B cell (primary cell): Measurements from ENCODE around the gene SIX5. TPM values are rescaled to one million over a fixed set of nuclear protein-coding genes. Genes with fewer than 3 reads are reported as not detected.
A peak's percentile ranks its signal among the peaks of the same experiment; 100 is the strongest.

Experiments
- ATAC-seq: fragments of 200-7000 bp; cut with Tn5 transposase; one replicate; pipeline ENCODE4 v1.10.0; 2021; ENCODE audit warnings: low read depth, mild to moderate bottlenecking, moderate number of reproducible peaks, moderate library complexity
- CTCF ChIA-PET: fragments of 350-600 bp; sonication (Branson Sonifier 250); formaldehyde crosslinking; loops from one replicate; lab custom pipeline; 2021; ENCODE audit warnings: antibody characterized with exemption, inconsistent platforms; lab: Charles Lee
- POLR2A ChIA-PET: fragments of 350-600 bp; sonication (Branson Sonifier 250); formaldehyde crosslinking; loops from one replicate; lab custom pipeline; 2021; ENCODE audit warnings: antibody characterized with exemption; lab: Charles Lee
- DNase-seq: peaks from one replicate; pipeline ENCODE4 v3.0.0; 2013
- H2AFZ ChIP-seq: 2 replicates; pipeline ENCODE4 v1.6.1; 2012; ENCODE audit warnings: mild to moderate bottlenecking, low read depth, low read length; ENCODE audit not compliant: insufficient read depth, poor library complexity, severe bottlenecking
- H3K27ac ChIP-seq, 2 donors: 1 replicate in 1 of 2; 2 replicates in 1 of 2; pipeline ENCODE4 v1.5.1; 2012 to 2013; ENCODE audit warnings: low read length in 2 of 2, mild to moderate bottlenecking in 2 of 2, moderate library complexity in 1 of 2
- H3K27me3 ChIP-seq, 4 experiments: fragments of 200-600 bp in 1 of 4; sonication (generic) in 1 of 4; replicated peaks in 1 of 4; 1 replicate in 2 of 4; 2 replicates in 2 of 4; pipeline versions ENCODE4 v1.6.1 to v1.7.0; 2013 to 2016; ENCODE audit warnings: low read length in 3 of 4, mild to moderate bottlenecking in 2 of 4, mixed read lengths in 1 of 4, moderate library complexity in 1 of 4; ENCODE audit not compliant: insufficient read depth in 4 of 4, control insufficient read depth in 3 of 4; ENCODE audit errors: control extremely low read depth in 1 of 4
- H3K36me3 ChIP-seq, 2 experiments: replicated peaks in 1 of 2; 1 replicate in 1 of 2; 2 replicates in 1 of 2; pipeline versions ENCODE4 v1.6.1 to v1.7.1; 2013; ENCODE audit warnings: low read length in 1 of 2; ENCODE audit not compliant: insufficient read depth in 2 of 2, control insufficient read depth in 1 of 2; ENCODE audit errors: control extremely low read depth in 1 of 2, extremely low read depth in 1 of 2
- H3K4me1 ChIP-seq, 2 donors: fragments of 200-600 bp in 1 of 2; sonication (generic) in 1 of 2; 1 replicate in 1 of 2; 2 replicates in 1 of 2; pipeline versions ENCODE4 v1.5.1 to v1.6.1; 2013 to 2017; ENCODE audit warnings: low read length in 2 of 2; ENCODE audit not compliant: control insufficient read depth in 2 of 2, insufficient read depth in 2 of 2
- H3K4me2 ChIP-seq: replicated peaks from 2 replicates; pipeline ENCODE3; 2012; ENCODE audit warnings: mild to moderate bottlenecking, low read depth, low read length; ENCODE audit not compliant: poor library complexity, severe bottlenecking
- H3K4me3 ChIP-seq, 5 experiments: fragments of 200-600 bp in 1 of 5; sonication (generic) in 1 of 5; 1 replicate in 3 of 5; 2 replicates in 2 of 5; pipeline versions ENCODE4 v1.5.1 to v1.7.0; 2011 to 2016; ENCODE audit warnings: low read length in 4 of 5, mild to moderate bottlenecking in 4 of 5, low read depth in 2 of 5, control low read depth in 1 of 5, moderate library complexity in 1 of 5; ENCODE audit not compliant: insufficient read depth in 1 of 5; ENCODE audit errors: control extremely low read depth in 1 of 5, extremely low read depth in 1 of 5
- H3K79me2 ChIP-seq: fragments of 200-600 bp; sonication (generic); one replicate; pipeline ENCODE4 v1.6.0; 2016; ENCODE audit warnings: low read length; ENCODE audit not compliant: control insufficient read depth, insufficient read depth
- H3K9ac ChIP-seq: fragments of 200-600 bp; sonication (generic); 2 replicates; pipeline ENCODE4 v1.6.1; 2017; ENCODE audit warnings: mild to moderate bottlenecking, low read length, moderate library complexity
- H3K9me3 ChIP-seq, 3 donors: one replicate each; pipeline versions ENCODE4 v1.6.1 to v1.7.1; 2013; ENCODE audit warnings: low read length in 2 of 3; ENCODE audit not compliant: control insufficient read depth in 2 of 3, insufficient read depth in 1 of 3; ENCODE audit errors: control extremely low read depth in 1 of 3
- H4K20me1 ChIP-seq: 2 replicates; pipeline ENCODE4 v1.6.0; 2012; ENCODE audit warnings: mild to moderate bottlenecking, low read length; ENCODE audit not compliant: insufficient read depth, control insufficient read depth, poor library complexity, severe bottlenecking
- H3K27ac Mint-ChIP-seq: one replicate; pipeline ENCODE4 v1.8.0; 2021; ENCODE audit warnings: mixed read lengths
- H3K27me3 Mint-ChIP-seq: one replicate; pipeline ENCODE4 v1.8.0; 2021; ENCODE audit warnings: mixed read lengths
- H3K4me1 Mint-ChIP-seq: one replicate; pipeline ENCODE4 v1.8.0; 2021; ENCODE audit warnings: mixed read lengths
- H3K4me3 Mint-ChIP-seq: one replicate; pipeline ENCODE4 v1.8.0; 2021; ENCODE audit warnings: mixed read lengths
- H3K9me3 Mint-ChIP-seq: one replicate; pipeline ENCODE4 v1.8.0; 2022; ENCODE audit warnings: mixed read lengths; ENCODE audit not compliant: insufficient read depth
- EZH2 ChIP-seq: IDR thresholded peaks from 2 replicates; pipeline ENCODE4 v1.6.1; 2012; ENCODE audit warnings: borderline replicate concordance, low read depth, mild to moderate bottlenecking, moderate library complexity, low read length; ENCODE audit not compliant: insufficient read depth, poor library complexity, severe bottlenecking
- WGBS: methylation state at CpG from one replicate; pipeline ENCODE4 v1.1.5; 2013; ENCODE audit warnings: missing lambda C conversion rate; ENCODE audit not compliant: insufficient coverage; 5-methylcytosine and 5-hydroxymethylcytosine counted together
- intact Hi-C: fragments of 100-400 bp; cut with micrococcal nuclease; formaldehyde crosslinking; loops from one replicate; pipeline ENCODE4 v1.10.0; 2022
- polyA plus RNA-seq: library from polyadenylated mRNA; depleted of rRNA; stranded (reverse); fragments of >200 nt; gene quantifications from 2 replicates; pipeline ENCODE4 v1.2.3, GENCODE V29; 2012
- total RNA-seq, 2 donors: library from RNA; stranded (reverse); fragments of 120-200 nt in 1 of 2; gene quantifications; 1 replicate in 1 of 2; 2 replicates in 1 of 2; pipeline versions ENCODE4 v1.2.3 to v1.2.4, GENCODE V29; 2013 to 2022
- TF ChIP-seq, protein P1 (sequence below): fragments of 200-600 bp; IDR thresholded peaks from one replicate; pipeline ENCODE4 v1.8.0; 2022; ENCODE audit warnings: antibody characterized with exemption, mild to moderate bottlenecking

Gene SIX5
- total and polyA plus RNA-seq, 2 donors (not counting 1 experiment from before 2014, with no cell fraction given) = 1.4 to 2.1 TPM

- ATAC-seq = no peak
These were observed 25.6 kb upstream of the SIX5 start for GRCh38 chr19:45794627-45795026.

DNA sequence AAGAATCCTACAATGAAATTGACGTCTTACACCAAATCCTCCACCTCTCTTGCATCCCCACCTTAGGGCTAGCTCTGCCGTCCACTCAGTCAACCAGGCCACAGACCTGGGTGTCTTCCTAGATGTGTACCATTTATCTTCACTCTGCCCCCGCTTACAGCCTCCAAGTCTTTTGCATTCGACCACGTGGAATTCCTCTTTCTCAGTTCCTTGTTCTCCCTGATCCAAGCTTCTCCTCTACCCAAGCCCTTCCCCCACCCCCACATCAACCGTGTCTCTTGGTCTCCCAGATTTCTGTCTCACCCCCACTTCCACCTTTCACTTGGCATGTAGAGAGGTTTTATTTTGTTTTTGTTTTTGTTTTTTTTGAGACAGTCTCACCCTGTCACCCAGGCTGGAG lies 24.8 kb upstream of the SIX5 start:
- Histone ChIP-seq H3K4me1 (peaks cover 24 to 31% of the 10 kb centered on the region in 2 donors), H3K79me2 (peaks cover 24% of the 10 kb centered on the region), H2AFZ (no peak overlapping the region), H3K4me2 (no peak overlapping the region), H3K9ac (no peak overlapping the region), H3K4me3 (no peak overlapping the region), H3K27ac (no peak overlapping the region), H4K20me1 (peaks cover 23% of the 10 kb centered on the region), H3K36me3 (peaks cover 0 to 6% of the 10 kb centered on the region in 2 experiments), H3K9me3 (no peaks in the 10 kb centered on the region), H3K27me3 (no peaks in the 10 kb centered on the region)
- 39% methylated on average over 5 of the region's 6 CpGs for WGBS
- TF ChIP-seq, protein P1, sequence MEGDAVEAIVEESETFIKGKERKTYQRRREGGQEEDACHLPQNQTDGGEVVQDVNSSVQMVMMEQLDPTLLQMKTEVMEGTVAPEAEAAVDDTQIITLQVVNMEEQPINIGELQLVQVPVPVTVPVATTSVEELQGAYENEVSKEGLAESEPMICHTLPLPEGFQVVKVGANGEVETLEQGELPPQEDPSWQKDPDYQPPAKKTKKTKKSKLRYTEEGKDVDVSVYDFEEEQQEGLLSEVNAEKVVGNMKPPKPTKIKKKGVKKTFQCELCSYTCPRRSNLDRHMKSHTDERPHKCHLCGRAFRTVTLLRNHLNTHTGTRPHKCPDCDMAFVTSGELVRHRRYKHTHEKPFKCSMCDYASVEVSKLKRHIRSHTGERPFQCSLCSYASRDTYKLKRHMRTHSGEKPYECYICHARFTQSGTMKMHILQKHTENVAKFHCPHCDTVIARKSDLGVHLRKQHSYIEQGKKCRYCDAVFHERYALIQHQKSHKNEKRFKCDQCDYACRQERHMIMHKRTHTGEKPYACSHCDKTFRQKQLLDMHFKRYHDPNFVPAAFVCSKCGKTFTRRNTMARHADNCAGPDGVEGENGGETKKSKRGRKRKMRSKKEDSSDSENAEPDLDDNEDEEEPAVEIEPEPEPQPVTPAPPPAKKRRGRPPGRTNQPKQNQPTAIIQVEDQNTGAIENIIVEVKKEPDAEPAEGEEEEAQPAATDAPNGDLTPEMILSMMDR = no peak
- H3K9me3 Mint-ChIP-seq = no peaks in the 10 kb centered on the region
- H3K27ac Mint-ChIP-seq = peak overlapping the region; percentile 61
- CTCF ChIA-PET = interaction anchor here (2.0 kb wide), 1 partner anchor 24 kb away, joined by 8 read pairs; no protein-coding TSS in a partner anchor
- H3K4me1 Mint-ChIP-seq = peaks cover 32% of the 10 kb centered on the region
- no peak for ATAC-seq
- POLR2A ChIA-PET = interaction anchor here (0.6 kb wide), 1 partner anchor 24 kb away, joined by 4 read pairs; no protein-coding TSS in a partner anchor
- H3K27me3 Mint-ChIP-seq = peaks cover 8% of the 10 kb centered on the region
- no peak for DNase-seq
- H3K4me3 Mint-ChIP-seq = peak overlapping the region; percentile 67
- intact Hi-C loops = loop anchor here (1.0 to 10.0 kb wide), 8 partner anchors 15 to 287 kb away; partner anchors contain the start of genes CCDC61, FBXO46, OPA3 and SIX5

More at GRCh38 chr19:45794627-45795026, 25.6 kb upstream of the SIX5 start:
- Histone ChIP-seq H3K4me1 (peaks cover 27 to 36% of the 10 kb centered on the region in 2 donors), H3K4me2 (no peak overlapping the region), H3K4me3 (no peak overlapping the region), H3K9ac (no peak overlapping the region), H3K27ac (no peak overlapping the region), H3K79me2 (peaks cover 24% of the 10 kb centered on the region), H3K9me3 (no peaks in the 10 kb centered on the region), H3K27me3 (peaks cover 0 to 4% (median 0%) of the 10 kb centered on the region in 4 experiments), H3K36me3 (no peaks in the 10 kb centered on the region), H2AFZ (no peak overlapping the region), H4K20me1 (peaks cover 18% of the 10 kb centered on the region)
- H3K4me1 Mint-ChIP-seq = peaks cover 36% of the 10 kb centered on the region
- ChIA-PET POLR2A (no interaction called here), CTCF (interaction anchor here (11.8 kb wide), 1 partner anchor 24 kb away, joined by 302 read pairs; the partner anchor contains the start of gene SIX5)
- DNase-seq = no peak
- peaks cover 11% of the 10 kb centered on the region for H3K27me3 Mint-ChIP-seq
- peak overlapping the region; percentile 12 for H3K27ac Mint-ChIP-seq
- intact Hi-C loops = loop anchor here (5.0 to 10.0 kb wide), 2 partner anchors 77 to 200 kb away; partner anchors contain the start of gene CCDC61
- H3K4me3 Mint-ChIP-seq = no peak overlapping the region
- no peaks in the 10 kb centered on the region for H3K9me3 Mint-ChIP-seq
- 93% methylated on average over 1 of the region's 2 CpGs for WGBS
- no peak for TF ChIP-seq EZH2
- TF ChIP-seq, protein P1 = no peak
